ENCODE measurements around the gene IFNL1.
"Not testable (repeated sequence)": the region's sequence is repeated elsewhere in the genome, so short reads cannot be mapped to it uniquely, and the experiment has no call there.

DNA sequence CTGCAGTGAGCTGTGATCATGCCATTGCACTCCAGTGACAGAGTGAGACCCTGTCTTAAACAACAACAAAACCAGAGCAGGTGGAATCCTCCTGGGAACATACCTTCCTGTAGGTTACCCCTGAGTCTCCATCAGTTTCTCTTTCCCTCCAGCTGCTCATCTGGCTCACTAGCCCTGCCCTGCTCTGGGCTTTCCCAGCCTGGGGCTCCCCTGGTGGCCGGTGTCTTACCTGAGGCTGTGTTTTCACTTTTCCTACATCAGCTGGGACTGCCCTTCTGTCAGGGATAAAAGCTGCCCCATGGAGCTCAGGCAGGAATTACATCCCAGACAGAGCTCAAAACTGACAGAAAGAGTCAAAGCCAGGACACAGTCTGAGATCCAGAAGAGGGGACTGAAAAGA is 28.1 kb upstream of the IFNL1 start, which contains the start of gene IFNL2:
- TF ChIP-seq POLR2A, TAF1 (IDR thresholded peaks at IDR 0.05; ENCODE audit: low read depth, low read length): not testable (repeated sequence)

All from GM12891 (cell line).